K562 (cell line): ENCODE results near the gene NLGN4X. TPM values are rescaled to one million over a fixed set of nuclear protein-coding genes. Genes with fewer than 3 reads are reported as not detected.

Experiments used
- ATAC-seq: fragments of 200-7000 bp; cut with Tn5 transposase; 3 replicates; pipeline ENCODE4 v1.9.1; 2020; ENCODE audit warnings: moderate library complexity
- BruUV-seq: library from RNA; stranded (reverse); fragments of 400-500 nt; replicated peaks from 2 replicates; lab custom pipeline; 2021; lab: Mats Ljungman, UMichigan
- CTCF ChIA-PET: fragments of 300-600 bp; formaldehyde crosslinking; extraction: SDS; loops from one replicate; lab custom pipeline; 2021; ENCODE audit warnings: low intra/inter-chr PET ratio; lab: Yijun Ruan, JAX
- POLR2A ChIA-PET: fragments of 300-600, 350-650 bp; sonication (Branson Sonifier 250); formaldehyde crosslinking; extraction: SDS; loops from one replicate; lab custom pipeline; 2021; ENCODE audit warnings: antibody characterized with exemption, inconsistent platforms; lab: Yijun Ruan, JAX
- DNase-seq, 4 experiments: peaks; one replicate each; pipeline versions ENCODE4 v3.0.0 to v3.0.0-alpha.2; 2011 to 2018; ENCODE audit warnings: low spot score in 3 of 4, mixed read lengths in 3 of 4; ENCODE audit errors: extremely low read depth in 1 of 4
- FAIRE-seq: peaks from 2 replicates; lab custom pipeline; 2011; peaks lifted over from hg19 to GRCh38; lab: Jason Lieb, UNC
- H2AFZ ChIP-seq: 2 replicates; pipeline ENCODE4 v1.6.0; 2011; ENCODE audit warnings: low read depth, low read length, control low read depth, inconsistent platforms
- H3K27ac ChIP-seq: fragments of 200-600 bp; 3 replicates; pipeline ENCODE4 v1.8.0; 2011; ENCODE audit warnings: low read depth, mild to moderate bottlenecking, control low read depth, inconsistent platforms, low read length, moderate library complexity, mixed read lengths; ENCODE audit errors: extremely low read depth
- H3K27me3 ChIP-seq, 2 experiments: fragments of 300-600 bp in 1 of 2; 2 replicates in 1 of 2; 3 replicates in 1 of 2; pipeline versions ENCODE4 v1.6.0 to v1.8.0; 2011; ENCODE audit warnings: inconsistent platforms in 2 of 2, low read length in 2 of 2, mild to moderate bottlenecking in 1 of 2, mixed read lengths in 1 of 2, moderate library complexity in 1 of 2; ENCODE audit not compliant: control insufficient read depth in 2 of 2, insufficient read depth in 2 of 2
- H3K36me3 ChIP-seq: fragments of 300-600 bp; 3 replicates; pipeline ENCODE4 v1.8.0; 2011; ENCODE audit warnings: mild to moderate bottlenecking, low read length, inconsistent platforms; ENCODE audit not compliant: control insufficient read depth, insufficient read depth
- H3K4me1 ChIP-seq, 2 experiments: fragments of 200-600 bp in 1 of 2; replicated peaks in 1 of 2; 2 replicates in 1 of 2; 3 replicates in 1 of 2; pipeline versions ENCODE4 v1.5.1 to v1.8.0; 2011; ENCODE audit warnings: inconsistent platforms in 2 of 2, low read length in 2 of 2, mild to moderate bottlenecking in 1 of 2, mixed read lengths in 1 of 2, moderate library complexity in 1 of 2; ENCODE audit not compliant: control insufficient read depth in 2 of 2, insufficient read depth in 2 of 2
- H3K4me2 ChIP-seq: 2 replicates; pipeline ENCODE4 v1.6.1; 2011; ENCODE audit warnings: low read length, control low read depth, inconsistent platforms, mixed read lengths; ENCODE audit not compliant: insufficient read depth
- H3K4me3 ChIP-seq: fragments of 200-600 bp; sonication (generic), shearing (Covaris generic); 2 replicates; pipeline ENCODE4 v1.5.1; 2016; ENCODE audit warnings: control low read depth, inconsistent platforms
- H3K79me2 ChIP-seq: fragments of 200-600 bp; 3 replicates; pipeline ENCODE4 v1.8.0; 2011; ENCODE audit warnings: low read length, inconsistent platforms; ENCODE audit not compliant: control insufficient read depth, insufficient read depth
- H3K9ac ChIP-seq, 2 experiments: 2 replicates each; pipeline versions ENCODE4 v1.6.0 to v1.6.1; 2011; ENCODE audit warnings: low read depth in 2 of 2, low read length in 2 of 2, control low read depth in 1 of 2, inconsistent platforms in 1 of 2, mild to moderate bottlenecking in 1 of 2, mixed read lengths in 1 of 2; ENCODE audit not compliant: insufficient read depth in 1 of 2
- H3K9me1 ChIP-seq: one replicate; pipeline ENCODE4 v1.6.0; 2011; ENCODE audit warnings: inconsistent platforms, mild to moderate bottlenecking, low read length, moderate library complexity; ENCODE audit not compliant: control insufficient read depth, insufficient read depth
- H3K9me3 ChIP-seq: replicated peaks from 2 replicates; pipeline ENCODE4 v1.5.1; 2011; ENCODE audit warnings: low read depth, low read length, inconsistent platforms; ENCODE audit not compliant: control insufficient read depth, insufficient read depth
- H4K20me1 ChIP-seq: replicated peaks from 2 replicates; pipeline ENCODE4 v1.6.1; 2011; ENCODE audit warnings: low read length, inconsistent platforms, mixed read lengths; ENCODE audit not compliant: control insufficient read depth, insufficient read depth
- HNRNPK ChIP-seq: fragments of 200-400 bp; formaldehyde crosslinking; IDR thresholded peaks from one replicate; pipeline ENCODE4 v1.6.1; 2018; ENCODE audit warnings: mild to moderate bottlenecking, low read depth, low read length; ENCODE audit not compliant: poor library complexity, severe bottlenecking
- JUNB ChIP-seq: fragments of 450-650 bp; formaldehyde crosslinking; conservative IDR thresholded peaks from 2 replicates; pipeline ENCODE4 v1.4.0; 2020; ENCODE audit warnings: mild to moderate bottlenecking
- KDM2B ChIP-seq: fragments of 250-450 bp; sonication (Bioruptor Pico); IDR thresholded peaks from 2 replicates; pipeline ENCODE4 v1.8.0; 2021; ENCODE audit warnings: mild to moderate bottlenecking, moderate library complexity
- LEF1 ChIP-seq: fragments of 450-650 bp; IDR thresholded peaks from 2 replicates; pipeline ENCODE4 v1.6.1; 2016; ENCODE audit warnings: mild to moderate bottlenecking
- PHB2 ChIP-seq: fragments of 450-650 bp; IDR thresholded peaks from 2 replicates; pipeline ENCODE4 v1.6.1; 2017; ENCODE audit warnings: low read depth
- POLR2A ChIP-seq: fragments of 450-650 bp; conservative IDR thresholded peaks from 2 replicates; pipeline ENCODE4 v1.6.1; 2016
- RNF2 ChIP-seq: sonication (generic); IDR thresholded peaks from 2 replicates; pipeline ENCODE4 v1.6.1; 2016
- TCFL5 ChIP-seq: fragments of 250-450 bp; sonication (Bioruptor Pico); conservative IDR thresholded peaks from 2 replicates; pipeline ENCODE4 v1.6.1; 2021; ENCODE audit warnings: mild to moderate bottlenecking, moderate library complexity, matching md5 sums
- TFAP4 ChIP-seq: sonication (generic); formaldehyde crosslinking; IDR thresholded peaks from 2 replicates; pipeline ENCODE4 v1.8.0; 2022; ENCODE audit warnings: missing genetic modification reagents, mild to moderate bottlenecking, moderate library complexity, borderline replicate concordance
- THRAP3 ChIP-seq: fragments of 450-650 bp; IDR thresholded peaks from 2 replicates; pipeline ENCODE4 v1.6.1; 2016; ENCODE audit warnings: mild to moderate bottlenecking, inconsistent platforms, borderline replicate concordance
- ZC3H4 ChIP-seq: sonication (generic); formaldehyde crosslinking; IDR thresholded peaks from 2 replicates; pipeline ENCODE4 v1.9.0; 2021; ENCODE audit warnings: missing genetic modification reagents, borderline replicate concordance
- ZKSCAN8 ChIP-seq: fragments of 200-800 bp; sonication (Bioruptor generic); IDR thresholded peaks from 2 replicates; pipeline ENCODE4 v1.6.1; 2016; ENCODE audit warnings: missing genetic modification characterization, missing compliant biosample characterization
- ZNF511 ChIP-seq: sonication (generic); formaldehyde crosslinking; IDR thresholded peaks from 2 replicates; pipeline ENCODE4 v1.8.0; 2022; ENCODE audit warnings: mild to moderate bottlenecking, missing genetic modification reagents
- ZNF76 ChIP-seq: fragments of 250-450 bp; sonication (Bioruptor Pico); IDR thresholded peaks from 2 replicates; pipeline ENCODE4 v1.4.0; 2020; ENCODE audit warnings: mild to moderate bottlenecking, moderate library complexity, borderline replicate concordance
- WGBS: fragments of 100-300 bp; shearing (Covaris generic); methylation state at CpG from one replicate; pipeline ENCODE4 v1.1.6; 2016; ENCODE audit warnings: low coverage, mixed read lengths; ENCODE audit not compliant: insufficient coverage; ENCODE audit errors: missing lambda C conversion rate; 5-methylcytosine and 5-hydroxymethylcytosine counted together
- in situ Hi-C: fragments of 300-500 bp; cut with MboI; formaldehyde crosslinking; loops from 4 replicates; pipeline ENCODE4 v1.15.0; 2018; ENCODE audit warnings: inconsistent platforms, mixed read lengths
- intact Hi-C: fragments of 100-400 bp; cut with micrococcal nuclease; formaldehyde crosslinking; loops from 2 replicates; pipeline ENCODE4 v1.14.2; 2022
- polyA plus RNA-seq, 8 experiments: library from polyadenylated mRNA; depleted of rRNA in 4 of 8; stranded (reverse) in 5 of 8; unstranded in 3 of 8; fragments of >200 nt; fragmentation: Nextera tagmentation in 2 of 8; fragmentation: Illumina TruSeq in 1 of 8; extraction: Ambion mirVana in 2 of 8; extraction: Trizol in 1 of 8; gene quantifications; 2 replicates each; pipeline versions ENCODE4 v1.2.1 to v1.2.3, GENCODE V29; 2011 to 2014; ENCODE audit warnings: inconsistent platforms in 1 of 8, missing spikeins in 1 of 8
- total RNA-seq, 7 experiments: library from RNA; depleted of rRNA in 6 of 7; stranded (reverse); fragments of >200 nt in 6 of 7; fragmentation: Illumina TruSeq in 2 of 7; extraction: Trizol in 2 of 7; gene quantifications; 2 replicates each; pipeline versions ENCODE4 v1.2.1 to v1.2.3, GENCODE V29; 2011 to 2021; ENCODE audit warnings: low replicate concordance in 1 of 7

NLGN4X gene
- total and polyA plus RNA-seq, 9 of the 15 experiments (the other 6 are each of a cell fraction or from before 2014, with no cell fraction given): 0.07 TPM; not detected in 8

- H3K36me3 ChIP-seq: no peaks in the 10 kb centered on the region
- intact Hi-C loops: no loop called here
- H2AFZ ChIP-seq: no peak overlapping the region
- WGBS: no CpG with 5 or more reads among the region's 1 CpG
- no peaks in the 10 kb centered on the region for H3K27me3 ChIP-seq
- no peak overlapping the region for H3K4me3 ChIP-seq
- H3K79me2 ChIP-seq: no peaks in the 10 kb centered on the region
- no peak for TF ChIP-seq ZC3H4
- no peak for TF ChIP-seq KDM2B (CRISPR knock-in tag)
- no peak for TF ChIP-seq ZNF511 (CRISPR knock-in tag)
- no peak for TF ChIP-seq THRAP3
- TF ChIP-seq TFAP4 (CRISPR knock-in tag): no peak
- TF ChIP-seq ZNF76 (CRISPR knock-in tag): no peak
- no peak for TF ChIP-seq PHB2
- no peak for TF ChIP-seq POLR2A
- TF ChIP-seq RNF2: no peak
- TF ChIP-seq JUNB (CRISPR knock-in tag): no peak
- TF ChIP-seq HNRNPK: no peak
- TF ChIP-seq TCFL5: no peak
- no peak for TF ChIP-seq ZKSCAN8 (CRISPR knock-in tag)
- no peak for TF ChIP-seq LEF1
- no peaks in the 10 kb centered on the region for H3K9me1 ChIP-seq
- no peak overlapping the region for H3K9ac ChIP-seq
- in situ Hi-C loops: no loop called here
- H3K27ac ChIP-seq: no peak overlapping the region
- no TSS peak for BruUV-seq
- no peak for FAIRE-seq
- H4K20me1 ChIP-seq: no peaks in the 10 kb centered on the region
- no peak for ATAC-seq
- no peaks in the 10 kb centered on the region for H3K4me1 ChIP-seq
- H3K9me3 ChIP-seq: no peaks in the 10 kb centered on the region
- no peak overlapping the region for H3K4me2 ChIP-seq
- POLR2A ChIA-PET: no interaction called here
- DNase-seq: no peak
- CTCF ChIA-PET: no interaction called here
These were observed 249.3 kb downstream of the NLGN4X start for GRCh38 chrX:5979338-5979737.
